ENCODE results near the gene ADCY10. TPM values are rescaled to one million over a fixed set of nuclear protein-coding genes. Genes with fewer than 3 reads are reported as not detected.

The ADCY10 gene
- total and polyA plus RNA-seq, 2 experiments from 2014 or later = not detected

DNA sequence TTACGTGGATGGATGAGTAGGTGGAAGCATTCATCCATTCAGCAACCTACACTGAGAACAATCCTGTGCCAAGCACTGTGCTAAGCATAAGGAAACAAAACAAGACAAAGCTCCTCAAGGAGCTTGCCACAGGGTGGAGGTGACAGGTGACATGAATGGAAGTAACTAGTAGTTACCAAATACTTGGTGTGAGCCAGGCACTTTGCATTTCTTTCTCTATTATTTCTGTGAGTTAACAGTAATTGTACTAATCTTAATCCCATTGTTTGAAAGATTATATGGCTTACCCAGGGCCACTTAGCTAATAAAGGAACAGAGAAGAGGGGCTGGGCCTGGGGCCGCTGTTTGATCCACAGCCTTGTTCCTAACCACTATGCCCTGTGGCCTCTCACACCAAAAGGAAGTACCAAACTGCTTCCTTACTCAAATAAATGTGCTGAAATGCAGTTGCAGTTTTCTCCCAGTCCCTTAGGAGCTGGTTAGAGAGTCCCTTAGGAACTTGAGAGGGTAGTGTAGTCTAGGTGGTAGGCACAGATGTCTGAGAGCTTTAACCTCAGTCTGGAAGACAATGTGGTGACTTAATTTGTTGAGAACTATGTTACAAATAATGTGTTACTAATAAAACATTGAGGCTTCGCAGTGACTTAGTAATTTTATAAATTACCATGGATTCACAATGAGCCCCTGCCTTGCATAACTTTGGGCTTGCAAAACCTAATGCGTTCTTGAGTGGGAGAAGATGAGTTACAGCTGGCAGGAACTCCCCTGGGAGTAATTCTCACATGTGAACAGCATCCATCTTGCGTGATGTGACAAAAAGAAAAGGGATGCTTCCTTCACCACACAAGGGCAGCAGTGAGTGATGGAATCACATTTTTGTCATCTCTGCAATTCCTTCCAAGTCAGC, 122.4 kb downstream of the ADCY10 start:
- Histone ChIP-seq H3K4me1 (ENCODE audit: insufficient read depth) (peaks cover 14% of the 10 kb centered on the region), H2AFZ (no peak overlapping the region), H3K27me3 (ENCODE audit: insufficient read depth) (no peaks in the 10 kb centered on the region), H3K4me3 (no peak overlapping the region), H3K9me2 (ENCODE audit: insufficient read depth) (no peaks in the 10 kb centered on the region), H3K27ac (ENCODE audit: low read depth) (0 out of 2 replicates have a peak overlapping the region, but pooled peaks have one; percentile 12), H3K4me2 (no peak overlapping the region), H3K79me2 (replicated peaks; ENCODE audit: insufficient read depth) (no peaks in the 10 kb centered on the region), H3F3A (replicated peaks; ENCODE audit: low read depth) (no peaks in the 10 kb centered on the region), H3K36me3 (ENCODE audit: insufficient read depth) (peaks cover 18% of the 10 kb centered on the region; the same call in 1 of the 2 replicates), H4K20me1 (replicated peaks; ENCODE audit: insufficient read depth) (peaks cover 8% of the 10 kb centered on the region)
- no peaks in the 10 kb centered on the region; the same call in 2 of the 3 replicates for H3K9me3 Mint-ChIP-seq
- H3K36me3 Mint-ChIP-seq (ENCODE audit: low read depth) = peaks cover 38% of the 10 kb centered on the region
- TF ChIP-seq POLR2AphosphoS5 (IDR thresholded peaks at IDR 0.05; ENCODE audit: low read depth) (no peak), NANOG (IDR thresholded peaks at IDR 0.05; ENCODE audit: borderline replicate concordance) (no peak), CTCF (conservative IDR thresholded peaks at IDR 0.05; ENCODE audit: low read depth in 2 of 2) (peak in 1 of 2 experiments; percentile 23; a peak in 2 of 4 replicates)
- H3K4me1 Mint-ChIP-seq = peaks cover 8% of the 10 kb centered on the region; the same call in 2 of the 3 replicates
- H3K27me3 Mint-ChIP-seq (ENCODE audit: insufficient read depth, low read depth, poor library complexity) = no peaks in the 10 kb centered on the region
- H3K4me3 Mint-ChIP-seq = no peak overlapping the region
- peak; percentile 23 for DNase-seq (ENCODE audit: low spot score)
- no peak for ATAC-seq
- H3K27ac Mint-ChIP-seq = no peak overlapping the region; the same call in 1 of the 2 replicates

DNA sequence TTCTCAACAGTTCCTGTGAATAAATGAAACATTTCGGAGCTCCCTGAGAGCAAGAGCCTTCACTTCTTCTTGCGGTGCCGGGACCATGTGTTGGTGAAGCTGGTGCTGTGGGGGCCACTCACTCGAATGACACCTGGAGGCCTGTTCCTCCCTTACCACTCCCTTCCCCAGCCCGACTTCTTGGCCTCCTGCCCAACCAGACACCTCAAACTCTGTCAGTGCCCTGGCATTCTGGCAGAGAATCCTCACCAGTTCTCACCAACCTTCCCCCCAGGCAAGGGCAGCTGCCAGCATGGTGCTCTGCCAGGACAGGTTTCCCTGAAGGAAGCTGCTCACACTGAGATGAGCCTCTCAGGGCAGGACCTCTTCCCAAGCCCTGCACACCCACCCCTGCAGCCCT, 123.8 kb downstream of the ADCY10 start:
- no peak overlapping the region for H3K27ac Mint-ChIP-seq
- peaks cover 41% of the 10 kb centered on the region for H3K36me3 Mint-ChIP-seq (ENCODE audit: low read depth)
- no peak for ATAC-seq
- H3K36me3 ChIP-seq (ENCODE audit: insufficient read depth) = peaks cover 18% of the 10 kb centered on the region; the same call in 1 of the 2 replicates
- H3K9me3 Mint-ChIP-seq = no peaks in the 10 kb centered on the region; the same call in 2 of the 3 replicates
- no peak for DNase-seq (ENCODE audit: low spot score)
- H3K4me1 ChIP-seq (ENCODE audit: insufficient read depth) = 0 out of 2 replicates have a peak, but pooled peaks cover under 1% of the 10 kb centered on the region
- H3K4me2 ChIP-seq = no peak overlapping the region
- no peaks in the 10 kb centered on the region for H3K4me1 Mint-ChIP-seq
- H3K4me3 ChIP-seq = no peak overlapping the region
- no peaks in the 10 kb centered on the region for H3K27me3 Mint-ChIP-seq (ENCODE audit: insufficient read depth, low read depth, poor library complexity)
- no peak overlapping the region for H3K4me3 Mint-ChIP-seq
- peaks cover 8% of the 10 kb centered on the region for H4K20me1 ChIP-seq (replicated peaks; ENCODE audit: insufficient read depth)
- H3K79me2 ChIP-seq (replicated peaks; ENCODE audit: insufficient read depth) = no peaks in the 10 kb centered on the region
- no peaks in the 10 kb centered on the region for H3F3A ChIP-seq (replicated peaks; ENCODE audit: low read depth)
- no peaks in the 10 kb centered on the region for H3K27me3 ChIP-seq (ENCODE audit: insufficient read depth)
- no peaks in the 10 kb centered on the region for H3K9me2 ChIP-seq (ENCODE audit: insufficient read depth)
- no peak overlapping the region for H2AFZ ChIP-seq
- H3K27ac ChIP-seq (ENCODE audit: low read depth) = no peak overlapping the region
- TF ChIP-seq EZH2phosphoT487 (IDR thresholded peaks at IDR 0.05; ENCODE audit: unreplicated experiment) (no peak), ZNF331 (CRISPR knock-in tag; IDR thresholded peaks at IDR 0.05; ENCODE audit: low read depth) (no peak), NANOG (IDR thresholded peaks at IDR 0.05; ENCODE audit: borderline replicate concordance) (no peak), POLR2AphosphoS5 (IDR thresholded peaks at IDR 0.05; ENCODE audit: low read depth) (no peak), STAT1 (IDR thresholded peaks at IDR 0.05; ENCODE audit: unreplicated experiment) (no peak), CREB1 (CRISPR knock-in tag; IDR thresholded peaks at IDR 0.05; ENCODE audit: low read depth) (no peak), CTCF (conservative IDR thresholded peaks at IDR 0.05; ENCODE audit: low read depth in 2 of 2) (no peak), ZNF114 (CRISPR knock-in tag; IDR thresholded peaks at IDR 0.05) (no peak), JUNB (IDR thresholded peaks at IDR 0.05; ENCODE audit: unreplicated experiment) (no peak), EZH2 (IDR thresholded peaks at IDR 0.05; ENCODE audit: low read depth, unreplicated experiment) (no peak), ETS1 (IDR thresholded peaks at IDR 0.05) (no peak)
- TF ChIP-seq, protein P1, sequence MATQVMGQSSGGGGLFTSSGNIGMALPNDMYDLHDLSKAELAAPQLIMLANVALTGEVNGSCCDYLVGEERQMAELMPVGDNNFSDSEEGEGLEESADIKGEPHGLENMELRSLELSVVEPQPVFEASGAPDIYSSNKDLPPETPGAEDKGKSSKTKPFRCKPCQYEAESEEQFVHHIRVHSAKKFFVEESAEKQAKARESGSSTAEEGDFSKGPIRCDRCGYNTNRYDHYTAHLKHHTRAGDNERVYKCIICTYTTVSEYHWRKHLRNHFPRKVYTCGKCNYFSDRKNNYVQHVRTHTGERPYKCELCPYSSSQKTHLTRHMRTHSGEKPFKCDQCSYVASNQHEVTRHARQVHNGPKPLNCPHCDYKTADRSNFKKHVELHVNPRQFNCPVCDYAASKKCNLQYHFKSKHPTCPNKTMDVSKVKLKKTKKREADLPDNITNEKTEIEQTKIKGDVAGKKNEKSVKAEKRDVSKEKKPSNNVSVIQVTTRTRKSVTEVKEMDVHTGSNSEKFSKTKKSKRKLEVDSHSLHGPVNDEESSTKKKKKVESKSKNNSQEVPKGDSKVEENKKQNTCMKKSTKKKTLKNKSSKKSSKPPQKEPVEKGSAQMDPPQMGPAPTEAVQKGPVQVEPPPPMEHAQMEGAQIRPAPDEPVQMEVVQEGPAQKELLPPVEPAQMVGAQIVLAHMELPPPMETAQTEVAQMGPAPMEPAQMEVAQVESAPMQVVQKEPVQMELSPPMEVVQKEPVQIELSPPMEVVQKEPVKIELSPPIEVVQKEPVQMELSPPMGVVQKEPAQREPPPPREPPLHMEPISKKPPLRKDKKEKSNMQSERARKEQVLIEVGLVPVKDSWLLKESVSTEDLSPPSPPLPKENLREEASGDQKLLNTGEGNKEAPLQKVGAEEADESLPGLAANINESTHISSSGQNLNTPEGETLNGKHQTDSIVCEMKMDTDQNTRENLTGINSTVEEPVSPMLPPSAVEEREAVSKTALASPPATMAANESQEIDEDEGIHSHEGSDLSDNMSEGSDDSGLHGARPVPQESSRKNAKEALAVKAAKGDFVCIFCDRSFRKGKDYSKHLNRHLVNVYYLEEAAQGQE (IDR thresholded peaks at IDR 0.05; ENCODE audit: unreplicated experiment) = no peak

All from GM23338 (cell line).